ENCODE data around the gene UPK3B. TPM values are rescaled to one million over a fixed set of nuclear protein-coding genes. Genes with fewer than 3 reads are reported as not detected.
A peak's percentile ranks its signal among the peaks of the same experiment; 100 is the strongest.
"Not testable (repeated sequence)": the region's sequence is repeated elsewhere in the genome, so short reads cannot be mapped to it uniquely, and the experiment has no call there.

The UPK3B gene
- polyA plus RNA-seq, 3 donors = 0.33 TPM; not detected in 2

DNA sequence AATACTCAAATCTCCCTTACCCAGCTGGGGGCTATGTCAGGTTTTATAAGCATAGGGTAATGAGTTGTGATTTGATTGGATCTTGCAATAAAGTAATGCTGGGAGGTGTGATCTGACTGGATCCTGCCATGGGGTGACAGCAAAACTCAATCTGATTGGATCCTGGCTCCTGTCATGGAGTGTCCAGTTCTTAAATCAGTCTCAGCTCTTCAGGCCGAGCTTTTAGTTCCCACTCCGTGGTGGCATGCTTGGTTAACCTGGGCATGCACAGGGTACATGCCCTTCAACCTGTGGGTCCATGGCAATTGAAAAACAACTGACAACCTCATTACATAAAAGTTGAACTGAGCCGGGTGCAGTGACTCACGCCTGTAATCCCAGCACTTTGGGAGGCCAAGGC, 15.8 kb downstream of the UPK3B start:
- H3K9me3 Mint-ChIP-seq; H3K79me2 ChIP-seq (ENCODE audit: insufficient read depth, low read length); H3K36me3 Mint-ChIP-seq; H3K9me3 ChIP-seq (replicated peaks in 1 of 2; ENCODE audit: control insufficient read depth in 1 of 2, insufficient read depth in 1 of 2, low read length in 2 of 2); intact Hi-C loops (cut with micrococcal nuclease); H3K36me3 ChIP-seq (replicated peaks in 1 of 2; ENCODE audit: control insufficient read depth in 1 of 2, insufficient read depth in 2 of 2, low read length in 2 of 2); H3K27me3 Mint-ChIP-seq (ENCODE audit: low read depth in 3 of 3); DNase-seq; H3K4me3 Mint-ChIP-seq; H2AFZ ChIP-seq (ENCODE audit: insufficient read depth, low read depth, low read length, poor library complexity, severe bottlenecking); H4K20me1 ChIP-seq (ENCODE audit: insufficient read depth, low read length); H3K27ac Mint-ChIP-seq; H3K27ac ChIP-seq (ENCODE audit: low read depth in 1 of 2, low read length in 2 of 2); H3K4me1 Mint-ChIP-seq; H3K4me1 ChIP-seq (ENCODE audit: control insufficient read depth in 1 of 2, insufficient read depth in 2 of 2, low read length in 2 of 2); H3K4me2 ChIP-seq (replicated peaks; ENCODE audit: extremely low read depth, low read length, poor library complexity, severe bottlenecking); H3K4me3 ChIP-seq (replicated peaks in 1 of 3; ENCODE audit: low read depth in 2 of 3, low read length in 3 of 3); H3K27me3 ChIP-seq (ENCODE audit: control insufficient read depth in 2 of 2, insufficient read depth in 2 of 2, low read length in 2 of 2); H3K9ac ChIP-seq (ENCODE audit: insufficient read depth, low read length, poor library complexity, severe bottlenecking): not testable (repeated sequence)
- WGBS (ENCODE audit: insufficient coverage) = no CpG with 5 or more reads among the region's 4 CpGs

GRCh38 chr7:76531643-76532042, 21.3 kb downstream of the UPK3B start:
- H3K79me2 ChIP-seq (ENCODE audit: insufficient read depth, low read length); intact Hi-C loops (cut with micrococcal nuclease); H4K20me1 ChIP-seq (ENCODE audit: insufficient read depth, low read length); H3K36me3 Mint-ChIP-seq; H3K4me3 Mint-ChIP-seq; H3K9ac ChIP-seq (ENCODE audit: insufficient read depth, low read length, poor library complexity, severe bottlenecking); H3K36me3 ChIP-seq (replicated peaks in 1 of 2; ENCODE audit: control insufficient read depth in 1 of 2, insufficient read depth in 2 of 2, low read length in 2 of 2); H3K4me2 ChIP-seq (replicated peaks; ENCODE audit: extremely low read depth, low read length, poor library complexity, severe bottlenecking); DNase-seq; H3K27me3 Mint-ChIP-seq (ENCODE audit: low read depth in 3 of 3); H3K4me3 ChIP-seq (replicated peaks in 1 of 3; ENCODE audit: low read depth in 2 of 3, low read length in 3 of 3); H2AFZ ChIP-seq (ENCODE audit: insufficient read depth, low read depth, low read length, poor library complexity, severe bottlenecking); H3K27ac ChIP-seq (ENCODE audit: low read depth in 1 of 2, low read length in 2 of 2); H3K27me3 ChIP-seq (ENCODE audit: control insufficient read depth in 2 of 2, insufficient read depth in 2 of 2, low read length in 2 of 2); H3K9me3 ChIP-seq (replicated peaks in 1 of 2; ENCODE audit: control insufficient read depth in 1 of 2, insufficient read depth in 1 of 2, low read length in 2 of 2); H3K9me3 Mint-ChIP-seq; H3K4me1 ChIP-seq (ENCODE audit: control insufficient read depth in 1 of 2, insufficient read depth in 2 of 2, low read length in 2 of 2); H3K27ac Mint-ChIP-seq; H3K4me1 Mint-ChIP-seq: not testable (repeated sequence)
- WGBS (ENCODE audit: insufficient coverage) = no CpG with 5 or more reads among the region's 2 CpGs

- H2AFZ ChIP-seq (ENCODE audit: insufficient read depth, low read depth, low read length, poor library complexity, severe bottlenecking); H3K9ac ChIP-seq (ENCODE audit: insufficient read depth, low read length, poor library complexity, severe bottlenecking); H3K36me3 ChIP-seq (replicated peaks in 1 of 2; ENCODE audit: control insufficient read depth in 1 of 2, insufficient read depth in 2 of 2, low read length in 2 of 2); H3K27ac ChIP-seq (ENCODE audit: low read depth in 1 of 2, low read length in 2 of 2); H3K4me3 ChIP-seq (replicated peaks in 1 of 3; ENCODE audit: low read depth in 2 of 3, low read length in 3 of 3); H3K4me1 Mint-ChIP-seq; H3K79me2 ChIP-seq (ENCODE audit: insufficient read depth, low read length); H3K4me1 ChIP-seq (ENCODE audit: control insufficient read depth in 1 of 2, insufficient read depth in 2 of 2, low read length in 2 of 2); H4K20me1 ChIP-seq (ENCODE audit: insufficient read depth, low read length); H3K27ac Mint-ChIP-seq; DNase-seq; H3K27me3 Mint-ChIP-seq (ENCODE audit: low read depth in 3 of 3); H3K36me3 Mint-ChIP-seq; H3K4me3 Mint-ChIP-seq; H3K27me3 ChIP-seq (ENCODE audit: control insufficient read depth in 2 of 2, insufficient read depth in 2 of 2, low read length in 2 of 2); H3K9me3 Mint-ChIP-seq; H3K9me3 ChIP-seq (replicated peaks in 1 of 2; ENCODE audit: control insufficient read depth in 1 of 2, insufficient read depth in 1 of 2, low read length in 2 of 2); H3K4me2 ChIP-seq (replicated peaks; ENCODE audit: extremely low read depth, low read length, poor library complexity, severe bottlenecking); intact Hi-C loops (cut with micrococcal nuclease): not testable (repeated sequence)
- WGBS (ENCODE audit: insufficient coverage) = no CpG with 5 or more reads among the region's 8 CpGs
These were observed 32.8 kb downstream of the UPK3B start, which contains the start of gene SPDYE16 for GRCh38 chr7:76543197-76543596. Gene SPDYE16, minus strand, starts transcription at chr7:76543297. Its CDS starts 1,838 bp downstream, at chr7:76541459.

DNA sequence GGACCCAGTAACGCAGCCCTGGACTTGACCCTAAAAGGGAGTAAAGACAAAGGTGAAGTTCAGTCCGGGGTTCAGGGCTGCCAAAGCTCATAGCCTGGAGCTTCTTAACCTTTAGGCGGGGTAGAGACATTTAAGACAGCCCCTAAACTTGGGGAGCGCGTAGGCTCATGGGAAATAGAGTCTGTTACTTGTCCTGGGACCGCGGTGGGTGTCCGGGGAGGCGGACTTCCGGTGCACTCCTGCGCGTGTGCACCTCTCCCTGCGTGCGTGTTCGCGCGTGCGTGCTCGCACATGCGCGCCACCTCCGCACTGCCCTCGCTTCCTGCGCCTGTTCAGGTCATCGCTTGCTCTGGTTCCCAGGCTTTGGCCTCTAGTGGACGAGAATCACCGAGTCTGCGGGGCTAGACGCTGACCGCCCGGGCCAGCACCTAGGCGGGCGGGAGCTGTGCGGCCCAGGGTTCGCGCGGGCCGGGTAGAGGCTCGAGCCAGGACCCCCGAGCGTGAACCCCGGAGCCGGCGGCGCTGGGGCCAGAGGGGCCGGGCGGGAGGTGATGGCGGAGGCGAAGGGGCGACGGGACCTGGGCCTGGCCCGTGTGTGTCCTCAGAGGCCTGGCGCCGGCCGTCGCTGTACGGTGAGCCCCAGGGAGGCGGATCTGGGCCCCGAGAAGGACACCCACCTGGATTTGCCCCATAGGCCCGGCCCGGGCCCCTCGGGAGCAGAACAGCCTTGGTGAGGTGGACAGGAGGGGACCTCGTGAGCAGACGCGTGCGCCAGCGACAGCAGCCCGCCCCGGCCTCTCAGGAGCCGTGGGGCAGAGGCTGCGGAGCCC, 38.9 kb downstream of the UPK3B start:
- not testable (repeated sequence) for H3K36me3 Mint-ChIP-seq
- under 1% methylated on average over 69 of the region's 71 CpGs for WGBS (ENCODE audit: insufficient coverage)

More for the DNA sequence above, 38.9 kb downstream of the UPK3B start:
- H3K27ac ChIP-seq (ENCODE audit: low read depth in 1 of 2, low read length in 2 of 2) = peak overlapping the region; percentile 42 to 83
- Mint-ChIP-seq H3K27ac (peak overlapping the region; percentile 77 to 92 (median 89)), H3K4me1 (peaks cover 23% of the 10 kb centered on the region), H3K4me3 (peak overlapping the region; percentile 89 to 95)
- H3K4me2 ChIP-seq (replicated peaks; ENCODE audit: extremely low read depth, low read length, poor library complexity, severe bottlenecking) = peak overlapping the region; percentile 60
- H3K9me3 ChIP-seq (replicated peaks in 1 of 2; ENCODE audit: control insufficient read depth in 1 of 2, insufficient read depth in 1 of 2, low read length in 2 of 2); H3K9me3 Mint-ChIP-seq; H3K4me1 ChIP-seq (ENCODE audit: control insufficient read depth in 1 of 2, insufficient read depth in 2 of 2, low read length in 2 of 2); H3K27me3 Mint-ChIP-seq (ENCODE audit: low read depth in 3 of 3); intact Hi-C loops (cut with micrococcal nuclease); H3K27me3 ChIP-seq (ENCODE audit: control insufficient read depth in 2 of 2, insufficient read depth in 2 of 2, low read length in 2 of 2); H3K36me3 ChIP-seq (replicated peaks in 1 of 2; ENCODE audit: control insufficient read depth in 1 of 2, insufficient read depth in 2 of 2, low read length in 2 of 2); H4K20me1 ChIP-seq (ENCODE audit: insufficient read depth, low read length): not testable (repeated sequence)
- peak overlapping the region; percentile 84 for H3K9ac ChIP-seq (ENCODE audit: insufficient read depth, low read length, poor library complexity, severe bottlenecking)
- peak overlapping the region; percentile 78 for H2AFZ ChIP-seq (ENCODE audit: insufficient read depth, low read depth, low read length, poor library complexity, severe bottlenecking)
- peak overlapping the region; percentile 57 to 85 (median 76) for H3K4me3 ChIP-seq (replicated peaks in 1 of 3; ENCODE audit: low read depth in 2 of 3, low read length in 3 of 3)
- H3K79me2 ChIP-seq (ENCODE audit: insufficient read depth, low read length) = peaks cover 13% of the 10 kb centered on the region
- DNase-seq = peak; percentile 71 to 74 (median 73)
